Measurements from ENCODE around the gene KRT33B.

KRT33B gene

DNA sequence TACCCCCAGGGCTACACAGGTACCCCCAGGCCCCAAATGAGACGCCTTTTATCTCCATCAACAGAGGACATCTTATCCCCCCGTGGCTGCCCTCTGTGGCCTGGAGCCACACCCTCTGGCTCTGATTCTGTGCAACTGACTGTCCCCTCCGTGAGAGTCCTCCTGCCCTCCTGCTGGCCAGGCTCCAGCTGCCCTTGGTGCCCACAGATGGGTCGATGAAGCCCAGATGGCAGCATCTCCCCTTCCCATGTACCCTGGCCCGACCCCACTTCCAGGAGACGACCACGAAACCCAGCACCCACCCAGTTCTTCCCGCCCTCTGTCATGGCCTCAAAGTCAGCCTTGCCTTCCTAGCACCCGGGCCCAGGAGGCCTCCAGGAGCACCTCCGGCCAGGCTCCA, 44.5 kb downstream of the KRT33B start:
- DNase-seq (ENCODE audit: low read depth in 2 of 2), result no peak

DNA sequence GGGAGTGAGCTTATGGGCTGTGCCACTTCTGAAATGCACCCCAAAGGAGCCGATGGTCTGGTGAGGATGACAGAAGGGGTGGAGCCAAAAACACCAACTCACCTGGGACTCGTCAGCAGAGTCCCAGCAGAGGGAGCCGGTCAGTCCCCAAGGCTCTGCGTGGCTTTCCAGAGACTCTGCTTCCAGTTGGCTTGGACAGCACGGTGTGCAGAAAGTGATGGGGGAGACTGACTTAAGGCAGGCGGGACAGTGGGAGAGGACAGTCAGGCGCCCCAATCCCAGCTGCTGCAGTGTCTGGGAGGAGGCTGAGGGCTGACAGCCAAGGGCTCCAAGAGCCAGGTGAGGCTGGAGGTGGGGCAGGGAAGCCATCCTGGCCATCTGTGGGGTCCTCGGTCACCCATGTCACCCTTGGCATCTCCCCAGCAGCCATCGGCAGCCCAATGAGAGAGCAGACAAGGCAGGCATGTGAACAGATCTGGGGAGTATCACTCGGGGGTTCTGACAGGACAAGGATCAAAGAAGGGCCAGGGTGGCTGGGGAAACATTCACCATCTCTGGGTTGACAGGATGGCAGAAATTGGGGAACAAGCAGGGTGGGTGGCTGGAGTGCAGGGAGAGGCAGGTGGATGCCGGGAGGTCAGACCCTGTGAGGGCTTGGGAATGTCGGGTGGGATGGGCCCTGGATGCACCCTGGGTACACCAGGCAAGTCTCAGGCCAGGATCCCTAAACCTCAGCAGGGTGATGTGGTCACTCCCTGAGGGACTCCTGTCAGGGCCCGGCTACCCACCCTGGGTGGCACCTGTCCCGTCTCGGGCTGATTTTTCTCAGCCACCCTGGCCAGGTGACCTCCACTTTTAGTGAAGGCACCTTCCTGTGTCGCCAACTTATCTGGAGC, 45.2 kb downstream of the KRT33B start:
- DNase-seq (ENCODE audit: low read depth in 2 of 2), result no peak

DNA sequence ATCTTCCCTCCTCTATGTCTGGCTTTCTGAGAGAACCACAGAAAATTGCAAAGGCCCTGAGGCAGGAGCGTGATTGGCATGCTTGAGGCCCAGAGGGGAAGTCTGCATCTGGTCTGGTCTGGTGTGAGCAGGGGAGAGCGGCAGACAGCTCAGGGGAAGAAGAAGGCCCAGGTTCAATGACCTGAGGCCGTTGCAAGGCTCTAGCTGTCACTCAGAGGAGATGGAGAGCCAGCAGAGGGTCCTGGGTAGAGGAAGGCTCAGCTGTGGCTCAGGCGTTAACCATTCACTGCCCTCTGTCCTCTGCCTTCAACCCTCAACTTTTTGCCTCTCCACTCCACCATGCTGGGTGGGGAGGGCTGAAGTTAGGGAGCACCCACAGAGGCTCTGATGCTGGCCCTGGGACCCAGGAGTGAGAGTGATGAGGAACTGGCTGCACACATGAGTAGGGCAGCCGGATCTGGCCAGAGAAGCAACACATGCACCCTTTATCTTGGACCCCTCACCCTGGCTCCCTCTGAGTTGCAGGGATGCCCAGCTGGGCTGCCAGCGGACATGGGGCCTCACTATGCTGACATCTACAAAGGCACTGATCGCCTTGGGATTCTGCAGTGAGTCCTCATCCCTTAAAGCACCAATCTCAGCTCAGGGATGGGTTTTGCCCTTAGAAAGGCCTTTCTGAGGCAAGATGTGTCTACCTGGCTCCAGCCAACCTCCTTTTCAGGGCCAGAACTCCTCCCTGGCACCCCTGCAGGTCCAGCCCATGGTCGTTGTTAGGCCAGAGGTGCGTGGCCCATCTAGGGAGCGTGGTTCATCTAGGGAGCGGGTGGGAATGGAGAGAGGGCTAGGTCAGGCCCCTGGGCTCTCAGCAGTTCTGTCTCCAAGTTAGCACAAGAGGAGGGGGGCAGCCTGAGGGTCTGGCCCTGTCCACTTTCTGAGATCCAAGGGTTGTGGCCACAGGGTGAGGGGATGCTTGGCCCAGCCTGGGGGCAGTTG, 46.4 kb downstream of the KRT33B start:
- no peak for DNase-seq (ENCODE audit: low read depth in 2 of 2)

DNA sequence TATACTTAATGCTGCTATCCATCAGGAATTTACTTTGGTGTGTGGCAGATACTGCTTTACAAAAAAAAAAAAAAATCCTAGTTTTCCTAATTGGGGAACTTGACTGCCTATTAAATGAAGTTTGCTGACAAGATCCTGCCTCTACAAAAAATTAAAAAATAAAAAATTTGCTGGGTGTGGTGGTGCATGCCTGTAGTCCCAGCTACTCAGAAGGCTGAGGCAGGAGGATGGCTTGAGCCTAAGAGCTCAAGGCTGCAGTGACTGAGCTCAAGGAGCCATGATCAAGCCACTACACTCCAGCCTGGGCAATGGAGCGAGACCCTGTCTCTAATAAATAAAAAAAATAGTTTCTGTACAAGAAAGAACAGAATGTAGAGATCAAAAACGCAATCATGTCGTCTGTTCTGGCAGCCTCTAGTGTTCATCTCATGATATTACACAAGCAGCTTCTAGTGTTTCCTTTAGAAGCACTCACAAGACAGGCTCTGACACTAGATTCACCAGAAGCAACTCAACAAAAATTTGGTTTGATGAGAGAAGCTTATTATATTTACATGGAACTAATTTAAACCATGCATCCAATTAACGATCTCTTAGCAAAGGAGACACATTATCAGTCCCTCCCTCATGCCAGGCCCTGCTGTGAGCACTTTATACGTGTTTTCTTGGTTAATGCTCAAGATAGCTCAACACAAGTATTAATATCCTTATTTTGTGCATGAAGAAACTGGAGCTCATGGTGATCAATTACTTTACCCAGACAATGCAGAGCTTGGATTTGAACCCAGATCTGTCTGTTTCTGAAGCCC, 47.3 kb downstream of the KRT33B start:
- DNase-seq (ENCODE audit: low read depth in 2 of 2), result no peak

- DNase-seq (ENCODE audit: low read depth in 2 of 2), result no peak
These were observed 51.4 kb downstream of the KRT33B start for GRCh38 chr17:41318231-41318630.

DNA sequence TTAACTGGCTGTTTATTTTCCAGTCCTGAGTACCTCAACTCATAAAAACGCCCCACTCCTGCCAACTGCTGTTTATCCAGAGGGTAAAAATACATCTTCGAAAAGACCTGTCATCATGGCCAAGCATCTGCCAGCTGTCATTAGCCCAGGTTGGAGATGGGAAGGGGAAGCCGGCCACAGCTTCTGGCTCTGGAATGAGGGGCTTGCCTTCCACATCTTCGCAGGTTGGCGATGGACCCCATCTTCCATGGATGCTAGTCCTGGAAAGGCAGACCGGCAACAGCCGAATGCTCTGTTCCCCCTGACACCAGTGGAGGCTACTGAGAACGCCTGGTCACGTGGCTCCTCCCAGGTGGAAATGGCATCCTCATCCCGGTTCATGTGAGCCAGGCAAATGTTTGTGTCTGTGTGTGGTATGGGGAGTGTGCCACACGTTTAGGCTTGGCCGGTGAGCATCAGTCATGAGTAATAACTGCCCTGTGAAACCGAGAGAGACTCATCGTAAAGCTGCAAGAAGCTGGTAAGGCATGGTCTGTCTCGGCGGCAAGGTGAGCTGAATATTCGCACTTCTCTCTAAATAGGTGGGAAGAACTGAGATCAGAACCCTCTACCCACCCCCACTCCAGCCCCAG, 53.7 kb downstream of the KRT33B start:
- DNase-seq (ENCODE audit: low read depth in 2 of 2), result no peak

- no peak for DNase-seq (ENCODE audit: low read depth in 2 of 2)
These were observed 54.3 kb downstream of the KRT33B start, which contains the start of gene KRTAP17-1 for GRCh38 chr17:41315204-41315794. Gene KRTAP17-1 (minus strand): TSS chr17:41315710. CDS start chr17:41315650, 60 bp downstream.
